Fibroblast of skin of scalp (primary cell): Measurements from ENCODE around the gene PHKG1.
"Not testable (repeated sequence)": the region's sequence is repeated elsewhere in the genome, so short reads cannot be mapped to it uniquely, and the experiment has no call there.

Experiments used
- DNase-seq: peaks from one replicate; pipeline ENCODE4 v3.0.0-alpha.2; 2013

Gene PHKG1

GRCh38 chr7:56033671-56034432 lies 58.9 kb downstream of the PHKG1 start:
- peak; percentile 68 for DNase-seq

GRCh38 chr7:56032578-56032977 lies 60.2 kb downstream of the PHKG1 start:
- not testable (repeated sequence) for DNase-seq

DNA sequence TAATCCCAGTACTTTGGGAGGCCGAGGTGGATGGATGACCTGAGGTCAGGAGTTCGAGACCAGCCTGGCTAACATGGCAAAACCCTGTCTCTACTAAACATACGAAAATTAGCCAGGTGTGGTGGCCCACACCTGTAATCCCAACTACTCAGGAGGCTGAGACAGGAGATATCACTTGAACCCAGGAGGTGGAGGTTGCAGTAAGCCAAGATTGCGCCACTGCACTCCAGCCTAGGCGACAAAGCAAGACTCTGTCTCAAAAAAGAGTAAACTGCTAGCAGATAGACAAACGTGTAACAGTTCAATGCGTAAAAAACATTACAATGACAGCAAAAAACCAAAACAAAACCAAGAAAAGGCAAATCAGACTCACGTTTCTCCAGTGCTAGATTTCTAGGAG lies 61.2 kb downstream of the PHKG1 start:
- DNase-seq: not testable (repeated sequence)

DNA sequence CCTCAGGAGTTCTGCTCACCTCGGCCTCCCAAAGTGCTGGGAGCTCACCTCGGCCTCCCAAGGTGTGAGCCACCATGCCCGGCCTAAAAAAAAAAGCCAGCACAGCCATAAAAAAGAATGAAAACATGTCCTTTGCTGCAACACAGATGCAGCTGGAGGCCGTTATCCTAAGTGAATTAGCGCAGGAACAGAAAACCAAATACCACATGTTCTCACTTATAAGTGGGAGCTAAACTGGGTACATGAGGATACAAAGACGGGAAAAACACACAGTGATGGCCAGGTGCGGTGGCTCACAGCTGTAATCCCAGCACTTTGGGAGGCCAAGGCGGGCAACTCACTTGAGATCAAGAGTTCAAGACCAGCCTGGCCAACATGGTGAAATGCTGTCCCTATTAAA lies 62.4 kb downstream of the PHKG1 start:
- no peak for DNase-seq
